Stimulated activated naive B cell treated with anti-CD40 and anti-IgM and Interleukin-4, amounts not matched to agents 10 μg/mL and 1 μg/mL and 100 μg/mL, for 72 hours (primary cell): ENCODE measurements around the gene ZBTB43.
"Not testable (repeated sequence)": the region's sequence is repeated elsewhere in the genome, so short reads cannot be mapped to it uniquely, and the experiment has no call there.

Source experiments
- ATAC-seq, 2 donors: fragments of 150-1000 bp; cut with Tn5 transposase; replicated peaks; 2 replicates each; pipeline ENCODE4 v1.10.0; 2021; ENCODE audit warnings: moderate library complexity in 1 of 2
- DNase-seq: peaks from one replicate; pipeline ENCODE4 v3.0.0; 2021
- H3K27ac Mint-ChIP-seq: one replicate; pipeline ENCODE4 v1.8.0; 2022; ENCODE audit warnings: mild to moderate bottlenecking, mixed read lengths
- H3K27me3 Mint-ChIP-seq, 2 donors: one replicate each; pipeline ENCODE4 v1.8.0; 2022; ENCODE audit warnings: mixed read lengths in 2 of 2
- H3K36me3 Mint-ChIP-seq, 2 donors: one replicate each; pipeline ENCODE4 v1.8.0; 2022; ENCODE audit warnings: mixed read lengths in 2 of 2, mild to moderate bottlenecking in 1 of 2
- H3K4me1 Mint-ChIP-seq, 2 donors: one replicate each; pipeline ENCODE4 v1.8.0; 2022; ENCODE audit warnings: mixed read lengths in 2 of 2, mild to moderate bottlenecking in 1 of 2
- H3K4me3 Mint-ChIP-seq, 2 donors: one replicate each; pipeline ENCODE4 v1.8.0; 2022; ENCODE audit warnings: mild to moderate bottlenecking in 2 of 2, mixed read lengths in 2 of 2, moderate library complexity in 1 of 2
- H3K9me3 Mint-ChIP-seq, 2 donors: one replicate each; pipeline ENCODE4 v1.8.0; 2022; ENCODE audit warnings: mixed read lengths in 2 of 2, mild to moderate bottlenecking in 1 of 2

Gene ZBTB43, protein sequence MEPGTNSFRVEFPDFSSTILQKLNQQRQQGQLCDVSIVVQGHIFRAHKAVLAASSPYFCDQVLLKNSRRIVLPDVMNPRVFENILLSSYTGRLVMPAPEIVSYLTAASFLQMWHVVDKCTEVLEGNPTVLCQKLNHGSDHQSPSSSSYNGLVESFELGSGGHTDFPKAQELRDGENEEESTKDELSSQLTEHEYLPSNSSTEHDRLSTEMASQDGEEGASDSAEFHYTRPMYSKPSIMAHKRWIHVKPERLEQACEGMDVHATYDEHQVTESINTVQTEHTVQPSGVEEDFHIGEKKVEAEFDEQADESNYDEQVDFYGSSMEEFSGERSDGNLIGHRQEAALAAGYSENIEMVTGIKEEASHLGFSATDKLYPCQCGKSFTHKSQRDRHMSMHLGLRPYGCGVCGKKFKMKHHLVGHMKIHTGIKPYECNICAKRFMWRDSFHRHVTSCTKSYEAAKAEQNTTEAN

DNA sequence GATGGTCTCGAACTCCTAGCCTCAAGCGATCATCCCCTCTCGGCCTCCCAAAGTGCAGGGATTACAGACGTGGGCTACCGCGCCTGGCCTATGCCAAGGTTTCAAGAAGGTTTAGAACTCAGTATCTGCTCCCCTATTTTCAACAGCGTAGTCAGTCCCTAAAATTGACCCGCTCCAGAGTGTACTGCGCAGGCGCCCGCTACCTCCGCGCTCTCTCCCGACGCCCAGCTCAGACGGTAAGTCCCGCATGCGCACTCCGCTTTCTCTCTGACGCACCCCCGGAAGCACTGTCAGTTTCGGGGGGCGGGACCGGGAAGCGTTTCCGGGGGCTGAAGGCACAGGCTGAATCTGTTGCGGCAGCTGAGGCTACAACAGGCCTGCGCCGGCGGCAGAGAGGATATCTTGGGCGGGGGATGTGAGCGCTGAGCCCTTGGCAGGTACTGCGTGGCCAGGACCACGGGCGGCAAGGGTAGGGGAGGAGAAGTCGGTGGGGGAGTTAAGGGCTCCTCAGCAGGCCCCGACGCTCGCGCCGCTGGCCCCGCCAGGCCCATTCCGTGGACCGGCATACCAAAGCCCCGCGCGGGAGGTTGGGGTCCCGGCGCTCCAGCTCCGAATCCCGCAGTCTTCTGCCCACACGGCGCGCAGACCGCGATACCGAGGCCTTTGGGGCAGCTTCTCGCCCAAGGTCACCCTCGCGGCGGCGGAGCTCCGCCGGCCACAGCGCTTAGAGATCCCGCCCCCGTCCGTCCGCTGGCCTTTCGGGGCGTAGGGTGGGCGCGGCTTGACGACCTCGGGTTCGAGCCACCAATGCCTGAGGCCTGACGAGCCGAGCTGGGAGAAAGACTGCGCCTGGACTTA, at the start of gene ZBTB43:
Gene ZBTB43 (plus strand): TSS at position 345 of the 858 bp plus-strand sequence. CDS start 27,470 bp downstream, outside the sequence.
- Mint-ChIP-seq H3K27me3 (no peaks in the 10 kb centered on the region), H3K9me3 (peaks cover 0 to 4% of the 10 kb centered on the region in 2 donors), H3K4me1 (peaks cover 12 to 32% of the 10 kb centered on the region in 2 donors), H3K4me3 (peak within 1 kb of the TSS; percentile 86 to 89), H3K36me3 (peaks cover 0 to 13% of the 10 kb centered on the region in 2 donors), H3K27ac (peak within 1 kb of the TSS; percentile 95)
- ATAC-seq (peak; percentile 85 to 93), DNase-seq (peak; percentile 97)

DNA sequence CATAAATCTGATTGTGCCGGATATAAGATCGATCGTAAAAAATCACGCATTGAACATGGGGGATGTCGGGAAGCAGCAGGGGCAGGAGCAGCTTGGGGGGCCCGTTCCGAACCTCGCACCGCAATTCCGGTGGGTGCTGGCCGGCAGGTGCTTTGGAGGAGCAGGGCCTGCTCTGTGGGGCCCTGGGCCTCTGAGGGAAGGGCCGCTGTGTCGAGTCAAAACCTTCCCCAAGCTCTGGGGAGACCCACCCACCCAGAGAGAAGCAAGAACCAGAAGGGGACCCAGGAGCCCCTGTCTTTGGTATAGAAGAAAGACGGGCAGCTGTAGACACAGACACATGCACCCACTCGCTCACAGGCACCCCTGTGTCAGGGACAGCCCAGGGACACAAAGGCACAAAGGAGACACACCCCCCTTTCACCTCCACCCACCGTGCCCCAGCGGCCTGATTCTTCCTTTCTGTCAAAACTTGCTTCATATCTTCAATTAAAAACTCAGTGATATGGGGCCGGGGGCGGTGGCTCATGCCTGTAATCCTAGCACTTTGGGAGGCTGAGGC, 49.4 kb upstream of the ZBTB43 start:
- Mint-ChIP-seq H3K4me3 (no peak overlapping the region), H3K4me1 (peaks cover 2 to 6% of the 10 kb centered on the region in 2 donors), H3K27ac (no peak overlapping the region), H3K36me3 (no peaks in the 10 kb centered on the region), H3K27me3 (peaks cover 8 to 9% of the 10 kb centered on the region in 2 donors), H3K9me3 (no peaks in the 10 kb centered on the region)
- no peak for DNase-seq
- no peak for ATAC-seq

DNA sequence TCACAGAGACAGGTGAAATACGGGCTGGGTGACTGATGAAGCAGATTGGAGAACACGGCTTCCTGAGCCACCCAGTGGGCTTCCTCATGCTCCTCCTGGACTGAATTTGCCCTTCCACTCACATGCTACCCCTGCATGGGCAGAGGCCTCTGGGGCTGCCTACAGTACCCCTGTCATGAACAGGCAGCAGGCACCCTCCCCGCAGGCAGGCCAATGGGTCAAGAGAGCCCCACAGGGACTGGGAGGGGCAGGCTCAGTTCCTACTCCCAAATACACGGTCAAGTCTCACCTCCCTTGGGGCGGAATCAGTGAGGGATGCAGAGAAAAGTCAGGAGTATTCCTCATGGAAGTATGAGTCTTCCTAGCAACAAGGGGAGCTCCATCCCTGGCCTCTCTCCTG, 48.6 kb upstream of the ZBTB43 start:
- peaks cover 0 to 1% of the 10 kb centered on the region in 2 donors for H3K9me3 Mint-ChIP-seq
- no peak overlapping the region for H3K4me3 Mint-ChIP-seq
- ATAC-seq: no peak
- no peaks in the 10 kb centered on the region for H3K36me3 Mint-ChIP-seq
- no peak overlapping the region for H3K27ac Mint-ChIP-seq
- peaks cover 4 to 7% of the 10 kb centered on the region in 2 donors for H3K27me3 Mint-ChIP-seq
- no peak for DNase-seq
- H3K4me1 Mint-ChIP-seq: peaks cover 2% of the 10 kb centered on the region in 2 donors

DNA sequence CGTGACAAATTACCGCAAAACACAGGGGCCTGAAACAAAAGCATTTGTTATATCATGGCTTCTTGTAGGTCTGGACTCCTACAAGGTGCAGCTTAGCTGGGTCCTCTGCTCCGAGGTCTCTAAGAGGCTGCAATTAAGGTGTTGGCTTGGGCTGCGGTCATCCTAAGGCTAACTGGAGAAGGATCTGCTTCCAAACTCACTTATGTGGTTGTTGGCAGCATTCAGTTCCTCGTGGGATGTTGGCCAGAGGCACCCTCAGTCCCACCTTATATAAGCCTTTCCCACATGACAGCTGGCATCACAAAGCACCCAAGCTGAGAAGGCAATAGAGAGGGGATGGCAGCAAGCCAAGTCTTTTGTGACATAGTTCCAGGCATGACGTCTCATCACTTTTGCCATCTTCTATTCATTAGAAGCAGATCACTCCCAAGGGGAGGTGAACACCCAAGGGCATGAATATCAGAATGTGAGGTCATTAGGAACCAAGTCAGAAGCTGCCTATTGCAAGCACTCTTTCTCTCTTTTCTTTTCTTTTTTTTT, 47.9 kb upstream of the ZBTB43 start:
- Mint-ChIP-seq H3K4me1 (no peaks in the 10 kb centered on the region), H3K36me3 (no peaks in the 10 kb centered on the region), H3K27me3 (peaks cover 3 to 9% of the 10 kb centered on the region in 2 donors), H3K27ac (no peak overlapping the region), H3K4me3 (no peak overlapping the region), H3K9me3 (peaks cover 0 to 1% of the 10 kb centered on the region in 2 donors)
- DNase-seq (no peak), ATAC-seq (no peak)

DNA sequence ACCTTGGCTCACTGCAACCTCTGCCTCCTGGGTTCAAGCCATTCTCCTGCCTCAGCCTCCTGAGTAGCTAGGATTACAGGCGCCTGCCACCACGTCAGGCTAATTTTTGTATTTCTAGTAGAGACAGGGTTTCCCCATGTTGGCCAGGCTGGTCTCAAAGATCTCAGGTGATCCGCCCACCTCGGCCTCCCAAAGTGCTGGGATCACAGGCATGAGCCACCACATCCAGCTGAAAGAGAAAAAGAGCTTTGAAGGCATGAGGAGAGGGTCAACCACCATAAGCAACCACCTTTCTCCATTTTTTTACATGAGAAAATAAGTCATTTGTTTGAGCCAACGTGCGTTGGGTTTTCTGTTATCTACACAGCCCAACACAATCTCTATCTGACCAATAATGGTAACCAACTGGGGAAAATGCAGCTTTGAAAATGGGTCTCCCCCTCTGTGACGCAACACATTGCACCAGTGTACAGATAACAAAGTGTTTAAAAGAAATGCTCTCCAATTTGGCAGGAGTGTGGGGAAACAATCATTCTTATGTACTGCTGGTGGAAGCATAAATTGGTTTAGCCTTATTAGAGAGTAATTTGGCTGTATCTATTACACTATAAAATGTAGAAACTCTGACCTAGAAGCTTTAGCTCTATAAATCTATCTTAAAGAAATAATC, 45.8 kb upstream of the ZBTB43 start:
- Mint-ChIP-seq H3K27ac (no peak overlapping the region), H3K9me3 (peaks cover 0 to 1% of the 10 kb centered on the region in 2 donors), H3K4me1 (no peaks in the 10 kb centered on the region), H3K36me3 (no peaks in the 10 kb centered on the region), H3K4me3 (no peak overlapping the region), H3K27me3 (peaks cover 3 to 9% of the 10 kb centered on the region in 2 donors)
- no peak for DNase-seq
- no peak for ATAC-seq

DNA sequence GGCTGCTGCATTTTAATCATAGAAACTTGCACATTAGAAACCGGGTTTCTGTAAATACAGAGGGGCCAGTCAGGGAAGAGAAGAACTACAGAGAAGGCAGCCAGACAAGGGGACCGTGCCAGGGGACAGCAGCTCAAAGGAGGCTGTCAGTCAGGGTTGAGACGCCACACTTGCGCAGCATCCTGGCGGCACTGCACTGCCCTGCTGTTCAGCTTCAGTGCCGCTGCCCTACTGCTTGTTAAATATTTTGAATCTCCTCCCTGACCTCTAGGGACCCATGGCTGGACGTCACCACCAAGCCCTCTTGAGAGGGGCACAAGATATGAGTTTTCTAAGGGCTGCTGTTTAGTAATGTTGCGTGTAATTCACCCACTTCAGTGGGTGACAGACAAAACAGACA, 43.6 kb upstream of the ZBTB43 start:
- Mint-ChIP-seq H3K27me3 (peaks cover 3 to 9% of the 10 kb centered on the region in 2 donors), H3K4me1 (no peaks in the 10 kb centered on the region), H3K36me3 (no peaks in the 10 kb centered on the region), H3K4me3 (no peak overlapping the region), H3K9me3 (peaks cover 0 to 1% of the 10 kb centered on the region in 2 donors), H3K27ac (no peak overlapping the region)
- no peak for DNase-seq
- no peak for ATAC-seq

DNA sequence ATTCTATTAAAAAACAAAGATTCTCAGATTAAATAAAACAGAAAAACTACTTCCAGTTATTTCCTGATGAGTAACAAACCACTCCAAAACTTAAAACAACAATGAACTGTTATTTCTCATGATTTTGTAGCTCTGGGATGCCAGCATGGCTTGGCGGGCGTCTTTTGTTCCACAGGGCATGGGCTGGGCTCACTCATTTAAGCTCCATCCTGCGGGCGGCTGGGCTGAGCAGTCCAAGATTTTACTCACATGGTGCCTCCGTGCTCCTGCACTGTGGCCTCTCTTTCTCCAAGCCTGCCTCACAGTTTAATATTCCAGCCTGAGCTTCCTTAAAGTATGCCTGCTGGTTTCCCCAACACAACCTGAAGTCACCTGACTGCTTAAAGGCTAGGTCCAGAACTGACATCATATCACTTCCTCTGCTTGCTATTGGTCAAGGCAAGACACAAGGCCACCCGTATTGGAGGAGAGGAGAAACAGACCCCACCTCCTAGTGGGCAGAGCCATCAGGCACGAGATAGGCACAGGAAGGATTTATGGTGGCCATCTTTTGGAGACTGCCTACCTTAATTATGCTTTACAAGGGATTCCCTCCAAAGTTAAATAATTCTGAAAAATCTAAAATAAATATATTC, 41.6 kb upstream of the ZBTB43 start:
- Mint-ChIP-seq H3K9me3 (peaks cover 0 to 1% of the 10 kb centered on the region in 2 donors), H3K27ac (no peak overlapping the region), H3K36me3 (no peaks in the 10 kb centered on the region), H3K4me3 (no peak overlapping the region), H3K4me1 (no peaks in the 10 kb centered on the region), H3K27me3 (peaks cover 3 to 9% of the 10 kb centered on the region in 2 donors)
- peak in 1 of 2 donors; percentile 38 for ATAC-seq
- DNase-seq: no peak

DNA sequence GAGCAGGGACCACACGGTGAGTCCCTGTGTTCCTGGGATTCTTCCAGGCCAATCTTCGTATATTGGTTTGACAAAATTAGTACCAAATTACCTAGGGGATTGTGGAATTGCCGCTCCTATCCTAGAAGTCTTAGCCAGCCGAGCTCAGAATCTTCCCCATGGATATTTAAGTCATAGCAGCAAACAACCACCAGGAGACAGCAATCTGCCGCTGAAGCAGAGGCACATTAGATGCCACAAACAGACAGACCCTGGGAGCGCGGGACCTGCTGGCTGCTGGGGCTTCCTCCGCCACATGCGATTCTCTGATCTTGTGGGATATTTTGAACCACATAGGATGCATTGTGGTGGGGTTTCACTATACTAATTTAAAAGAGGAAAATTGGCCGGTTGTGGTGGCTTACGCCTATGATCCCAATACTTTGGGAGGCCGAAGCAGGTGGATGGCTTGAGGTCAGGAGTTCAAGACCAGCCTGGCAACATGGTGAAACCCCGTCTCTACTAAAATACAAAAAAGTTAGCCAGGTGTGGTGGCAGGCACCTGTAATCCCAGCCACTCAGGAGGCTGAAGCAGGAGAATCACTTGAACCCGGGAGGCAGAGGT, 31.7 kb upstream of the ZBTB43 start:
- Mint-ChIP-seq H3K27ac (no peak overlapping the region), H3K36me3 (no peaks in the 10 kb centered on the region), H3K4me1 (no peaks in the 10 kb centered on the region), H3K4me3 (no peak overlapping the region), H3K9me3 (peaks cover 0 to 1% of the 10 kb centered on the region in 2 donors), H3K27me3 (peaks cover 10 to 25% of the 10 kb centered on the region in 2 donors)
- ATAC-seq (no peak), DNase-seq (no peak)

DNA sequence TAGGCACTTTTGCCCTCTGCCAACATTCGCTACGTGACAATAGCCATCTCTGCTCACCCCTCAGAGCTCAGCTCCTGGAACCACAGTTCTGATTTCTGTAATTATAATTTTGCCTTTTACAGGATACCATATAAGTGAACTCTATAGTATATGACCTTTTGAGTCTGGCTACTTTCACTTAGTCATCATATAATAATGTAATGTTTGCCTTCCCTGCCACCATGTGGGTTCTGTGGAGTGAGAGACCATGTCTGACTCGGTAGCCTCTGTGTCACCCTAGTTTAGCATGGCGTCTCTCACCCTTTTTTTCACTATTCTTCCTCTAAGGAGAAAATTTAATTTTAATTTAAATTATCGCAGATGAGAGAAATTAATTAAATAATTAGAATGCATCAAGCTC, 28.9 kb upstream of the ZBTB43 start:
- Mint-ChIP-seq H3K36me3 (no peaks in the 10 kb centered on the region), H3K9me3 (no peaks in the 10 kb centered on the region), H3K4me3 (no peak overlapping the region), H3K27ac (no peak overlapping the region), H3K4me1 (no peaks in the 10 kb centered on the region), H3K27me3 (peaks cover 23 to 37% of the 10 kb centered on the region in 2 donors)
- DNase-seq (no peak), ATAC-seq (no peak)

DNA sequence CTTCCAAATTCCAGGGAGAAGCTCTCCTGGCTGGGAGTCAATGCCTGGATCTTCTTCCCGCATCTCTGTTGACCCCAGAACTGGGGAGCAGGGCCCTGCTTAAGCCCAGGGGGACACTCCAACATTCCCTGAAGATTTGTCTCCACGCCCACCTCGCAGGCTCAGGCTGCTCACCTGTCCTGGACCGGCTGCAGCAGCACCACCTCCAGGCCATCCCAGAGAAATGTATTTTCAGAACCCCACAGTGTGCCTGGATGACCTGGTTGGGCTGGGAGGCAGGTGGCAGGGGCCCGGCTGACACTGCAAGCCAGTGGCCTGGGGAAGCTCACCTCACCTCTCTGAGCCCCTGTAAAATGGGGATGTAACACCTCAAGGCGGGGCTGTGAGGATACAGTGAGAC, 27.1 kb upstream of the ZBTB43 start:
- Mint-ChIP-seq H3K27me3 (peaks cover 37 to 53% of the 10 kb centered on the region in 2 donors), H3K36me3 (no peaks in the 10 kb centered on the region), H3K27ac (no peak overlapping the region), H3K4me3 (no peak overlapping the region), H3K4me1 (peaks cover 3 to 6% of the 10 kb centered on the region in 2 donors), H3K9me3 (no peaks in the 10 kb centered on the region)
- ATAC-seq: peak in 1 of 2 donors; percentile 27
- no peak for DNase-seq

DNA sequence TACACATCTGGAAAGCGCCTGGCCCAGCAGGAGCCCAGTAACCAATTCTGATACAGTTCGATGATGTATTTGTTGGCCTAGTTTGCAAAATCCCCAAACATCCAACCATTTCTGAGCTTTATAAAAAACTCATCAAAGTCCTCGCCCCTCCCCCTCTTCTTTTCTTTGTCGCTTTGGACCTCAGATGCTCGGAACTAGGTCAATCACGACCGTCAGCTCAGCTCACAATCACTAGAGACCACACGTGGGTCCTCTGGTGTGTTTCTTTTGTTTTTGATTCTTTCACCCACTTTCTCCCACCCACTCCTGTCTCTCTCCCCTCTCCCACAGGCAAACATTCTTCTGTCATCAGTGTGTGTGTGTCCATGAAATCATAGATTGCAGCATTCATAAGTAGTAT, 26.7 kb upstream of the ZBTB43 start:
- DNase-seq: no peak
- H3K36me3 Mint-ChIP-seq: no peaks in the 10 kb centered on the region
- H3K4me3 Mint-ChIP-seq: no peak overlapping the region
- no peak overlapping the region for H3K27ac Mint-ChIP-seq
- H3K9me3 Mint-ChIP-seq: no peaks in the 10 kb centered on the region
- no peak for ATAC-seq
- peaks cover 41 to 55% of the 10 kb centered on the region in 2 donors for H3K27me3 Mint-ChIP-seq
- peaks cover 3 to 6% of the 10 kb centered on the region in 2 donors for H3K4me1 Mint-ChIP-seq

DNA sequence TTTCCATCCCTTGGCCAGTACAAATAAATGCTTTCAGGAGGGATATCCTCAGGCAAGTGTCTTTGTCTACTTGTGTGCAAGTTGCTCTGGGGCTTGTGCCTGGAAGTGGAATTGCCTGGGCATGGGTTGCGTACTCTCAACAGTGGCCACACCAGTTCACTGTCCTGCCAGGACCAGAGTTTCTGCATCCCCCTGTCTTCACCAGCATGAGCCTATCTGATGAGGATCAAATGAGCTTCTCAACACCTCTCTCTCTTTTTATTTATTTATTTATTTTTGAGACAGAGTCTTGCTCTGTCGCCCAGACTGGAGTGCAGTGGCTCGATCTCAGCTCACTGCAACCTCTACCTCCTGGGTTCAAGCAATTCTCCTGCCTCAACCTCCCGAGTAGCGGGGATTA, 26.1 kb upstream of the ZBTB43 start:
- not testable (repeated sequence) for H3K9me3 Mint-ChIP-seq, H3K27ac Mint-ChIP-seq, H3K4me3 Mint-ChIP-seq, H3K4me1 Mint-ChIP-seq, DNase-seq, ATAC-seq, H3K36me3 Mint-ChIP-seq
- H3K27me3 Mint-ChIP-seq: peaks cover 43 to 50% of the 10 kb centered on the region in 2 donors
